Nucleus accumbens (tissue), 56 donors: Measurements from ENCODE around the gene C12orf57.

ENCODE experiments used
- DNase-seq, 56 donors: peaks; one replicate each; lab custom pipeline; 2025; lab: John Stamatoyannopoulos, UW

Gene C12orf57

GRCh38 chr12:6980740-6981139 lies 36.9 kb downstream of the C12orf57 start:
- DNase-seq: no peak

GRCh38 chr12:6981152-6982052 lies 37.6 kb downstream of the C12orf57 start:
- no peak for DNase-seq

GRCh38 chr12:6982532-6982931 lies 38.7 kb downstream of the C12orf57 start:
- no peak for DNase-seq

GRCh38 chr12:6987956-6988553 lies 44.2 kb downstream of the C12orf57 start:
- DNase-seq: peak in 1 of 56 donors; percentile 12
